GM19238 (cell line): ENCODE data around the gene OR10C1.
"Not testable (repeated sequence)": the region's sequence is repeated elsewhere in the genome, so short reads cannot be mapped to it uniquely, and the experiment has no call there.

Experiments used
- DNase-seq: peaks from one replicate; pipeline ENCODE4 v3.0.0; 2011; ENCODE audit warnings: low spot score; ENCODE audit not compliant: insufficient read length

The OR10C1 gene, protein sequence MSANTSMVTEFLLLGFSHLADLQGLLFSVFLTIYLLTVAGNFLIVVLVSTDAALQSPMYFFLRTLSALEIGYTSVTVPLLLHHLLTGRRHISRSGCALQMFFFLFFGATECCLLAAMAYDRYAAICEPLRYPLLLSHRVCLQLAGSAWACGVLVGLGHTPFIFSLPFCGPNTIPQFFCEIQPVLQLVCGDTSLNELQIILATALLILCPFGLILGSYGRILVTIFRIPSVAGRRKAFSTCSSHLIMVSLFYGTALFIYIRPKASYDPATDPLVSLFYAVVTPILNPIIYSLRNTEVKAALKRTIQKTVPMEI

DNA sequence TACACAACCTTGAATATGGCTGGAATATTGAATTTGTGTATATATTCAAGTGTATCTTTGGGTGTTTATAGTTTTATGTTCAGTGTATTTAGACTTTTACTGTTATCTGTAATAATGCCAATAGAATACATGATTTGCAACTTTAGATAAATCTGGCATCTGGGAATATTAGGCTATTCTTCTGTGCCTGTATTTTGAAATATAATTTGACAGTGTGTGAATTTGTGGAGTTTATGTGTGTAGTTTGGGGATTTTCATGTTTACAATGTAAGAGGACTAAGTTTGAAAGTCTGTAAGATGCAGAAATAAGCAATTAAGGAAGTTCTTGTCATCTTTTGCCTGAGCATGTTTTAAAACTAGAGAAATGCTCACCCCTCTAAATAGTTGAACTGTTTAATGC, at the start of gene OR10C1:
TSS of gene OR10C1 (plus strand) at position 301 of the 400 bp plus-strand sequence. CDS start 710 bp downstream, outside the sequence.
- DNase-seq: no peak

DNA sequence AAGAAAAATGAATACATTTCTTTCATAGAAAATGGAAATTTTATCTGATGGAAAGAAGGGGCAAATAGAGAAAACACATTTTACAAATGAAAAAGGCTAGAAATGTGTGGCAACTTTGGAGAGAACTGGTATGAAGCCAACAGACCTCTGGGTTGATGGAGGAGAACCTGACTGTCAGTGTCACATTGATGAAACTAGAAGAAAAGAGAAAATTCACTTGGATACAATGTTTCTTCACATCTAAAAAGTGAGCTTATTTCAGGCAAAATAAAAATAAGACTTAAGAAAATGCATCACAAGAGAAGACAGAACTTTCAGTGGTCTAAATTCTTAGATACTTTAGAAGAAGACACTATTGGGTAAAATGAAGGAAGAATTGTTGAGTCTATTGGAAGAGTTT, 43.8 kb upstream of the OR10C1 start, which contains the start of gene OR12D2:
TSS of gene OR12D2 (plus strand) at position 301 of the 400 bp plus-strand sequence. CDS start 1,069 bp downstream, outside the sequence.
- no peak for DNase-seq

DNA sequence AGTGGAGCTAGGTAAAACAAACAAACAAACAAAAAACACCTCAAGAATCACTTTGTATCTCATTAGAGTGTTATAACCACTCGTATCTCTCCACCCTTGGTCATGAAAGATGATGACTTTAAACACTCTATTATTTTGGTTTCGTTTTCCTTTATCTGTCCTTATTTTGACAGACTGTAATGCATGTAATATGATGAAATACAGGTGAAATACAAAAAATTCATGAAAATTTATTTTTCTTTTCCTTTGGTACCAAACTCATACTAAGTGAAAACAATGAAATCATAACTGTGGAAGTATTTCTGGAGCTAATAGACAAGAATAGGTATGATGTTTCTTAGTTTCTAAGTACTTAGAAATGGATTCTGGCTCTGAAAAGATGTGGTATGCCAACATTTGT, 39.6 kb upstream of the OR10C1 start:
- DNase-seq: no peak

DNA sequence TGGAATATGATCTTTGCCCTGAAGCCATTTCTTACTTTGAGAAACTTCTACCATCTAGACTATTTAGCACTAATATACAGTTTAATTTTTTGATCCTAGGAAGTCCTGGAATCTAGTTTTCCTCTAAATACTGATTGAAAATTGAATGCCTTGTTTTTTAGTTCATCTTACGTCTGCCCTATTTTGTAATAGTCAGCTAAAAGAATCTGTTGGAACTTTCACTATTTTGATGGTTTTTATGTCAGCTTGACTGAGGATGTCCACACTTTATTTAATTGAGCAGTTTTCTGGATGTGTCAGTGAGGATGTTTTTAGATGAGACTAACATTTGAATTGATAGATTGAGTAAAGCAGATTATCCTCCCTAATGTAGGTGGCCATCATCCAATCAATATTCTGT, 35.3 kb upstream of the OR10C1 start:
- no peak for DNase-seq

DNA sequence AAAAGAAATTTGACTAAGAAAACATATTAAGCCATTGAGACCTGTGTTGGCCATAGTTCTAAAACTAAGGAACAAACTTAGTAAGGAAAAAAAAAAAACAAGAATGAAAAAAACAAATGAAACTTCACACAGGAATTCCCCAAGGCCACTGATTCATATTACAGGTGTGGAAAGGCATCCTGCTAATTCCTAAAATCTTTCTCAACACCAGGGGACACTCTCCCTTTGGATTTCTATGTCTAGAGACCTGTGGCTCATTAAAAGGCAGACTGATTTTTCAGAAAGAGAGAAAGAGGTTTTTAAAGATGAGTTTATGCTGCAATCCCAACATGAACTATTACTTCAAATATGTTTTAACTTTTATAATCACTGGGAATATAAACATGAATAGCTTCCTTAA, 24.5 kb upstream of the OR10C1 start, which contains the start of gene OR12D1:
TSS of gene OR12D1 (plus strand) at position 341 of the 400 bp plus-strand sequence.
- DNase-seq: no peak

DNA sequence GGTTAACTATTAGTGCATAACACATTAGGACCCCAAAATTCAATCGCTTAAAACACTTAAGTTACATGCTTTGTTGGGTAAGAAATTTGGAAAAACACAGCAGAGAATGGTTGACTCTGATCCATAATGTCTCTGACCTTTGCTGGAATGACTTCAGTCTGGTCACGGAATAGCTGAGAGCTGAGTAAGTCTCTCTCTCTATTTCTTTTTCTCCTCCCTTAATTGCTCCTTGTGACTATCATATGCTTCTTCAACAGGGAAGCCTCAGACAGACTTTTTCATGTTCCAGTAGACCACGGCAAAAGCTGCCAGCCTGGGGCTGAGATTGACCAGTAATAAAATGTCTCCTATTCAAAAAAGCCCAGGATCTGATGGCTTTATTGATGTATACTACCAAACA, 19.6 kb upstream of the OR10C1 start:
- no peak for DNase-seq

DNA sequence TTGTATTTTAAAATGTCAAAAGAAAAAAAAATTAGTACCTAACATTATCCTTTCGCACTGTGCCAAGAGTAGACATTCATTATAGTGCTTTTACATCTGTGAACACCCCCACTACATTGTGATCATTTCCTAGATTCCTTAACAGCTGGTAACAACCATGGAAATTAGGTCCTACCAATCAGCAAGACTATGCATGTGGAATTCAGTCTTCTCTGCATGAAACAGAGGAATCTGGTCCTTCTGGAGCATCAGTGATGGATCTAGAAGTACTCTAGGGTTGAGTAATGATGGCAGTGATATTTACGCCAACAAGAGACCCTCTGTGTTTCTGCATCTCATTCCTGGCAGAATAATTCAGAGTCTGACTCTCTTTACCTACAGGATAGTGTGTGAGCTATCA, 14.9 kb upstream of the OR10C1 start:
- DNase-seq: no peak

DNA sequence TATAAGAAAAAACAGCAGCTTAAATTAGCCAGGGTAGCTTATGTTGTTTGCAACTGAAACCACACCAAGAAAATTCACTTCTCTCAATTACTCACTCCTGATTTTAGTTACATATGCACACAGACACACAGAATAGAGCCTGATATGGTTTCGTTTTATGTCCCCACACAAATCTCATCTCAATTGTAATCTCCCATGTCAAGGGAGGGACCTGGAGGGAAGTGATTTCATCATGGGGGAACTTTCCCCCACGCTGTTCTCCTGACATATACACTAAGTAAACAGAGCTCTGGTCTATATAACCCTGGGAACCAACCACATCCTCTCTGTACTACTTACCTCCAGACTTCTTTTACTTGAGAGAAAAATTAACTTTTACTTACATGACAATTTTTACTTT, 14.5 kb upstream of the OR10C1 start:
- no peak for DNase-seq

DNA sequence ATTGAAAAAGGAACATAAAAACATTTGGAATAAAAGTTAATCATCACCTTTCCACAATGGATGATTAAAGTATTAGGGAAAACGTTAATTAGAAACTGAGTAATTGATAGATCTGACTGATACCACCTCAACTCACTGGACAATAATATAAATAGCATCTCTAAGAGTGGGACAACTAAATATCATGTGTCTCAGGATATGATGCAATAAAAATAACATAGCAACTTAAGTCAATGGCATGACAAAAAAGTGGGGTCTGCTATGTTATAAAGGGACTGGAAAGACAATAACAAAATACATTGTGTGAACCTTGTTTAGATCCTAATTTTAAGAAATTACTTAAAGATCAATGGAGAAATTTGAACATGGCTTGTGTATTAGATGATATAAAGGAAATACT, 14.0 kb upstream of the OR10C1 start:
- DNase-seq: no peak

DNA sequence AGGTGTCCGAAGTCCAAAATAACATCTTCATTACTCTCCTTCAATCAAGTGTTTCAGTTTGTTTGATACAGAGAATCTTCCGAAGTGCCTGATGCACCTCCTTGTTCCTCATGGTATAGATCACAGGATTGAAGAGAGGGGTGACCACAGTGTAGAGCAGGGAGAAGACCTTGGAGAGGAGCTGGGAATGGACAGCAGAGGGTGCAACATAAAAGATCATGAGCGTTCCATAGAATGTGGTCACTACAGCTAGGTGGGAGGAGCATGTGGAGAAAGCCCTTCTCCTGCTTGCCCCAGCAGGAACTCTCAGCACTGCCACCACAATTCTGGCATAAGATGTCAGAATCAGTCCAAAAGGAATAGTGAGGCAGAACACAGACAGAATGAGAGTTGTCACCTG, 12.5 kb upstream of the OR10C1 start:
- DNase-seq: no peak

DNA sequence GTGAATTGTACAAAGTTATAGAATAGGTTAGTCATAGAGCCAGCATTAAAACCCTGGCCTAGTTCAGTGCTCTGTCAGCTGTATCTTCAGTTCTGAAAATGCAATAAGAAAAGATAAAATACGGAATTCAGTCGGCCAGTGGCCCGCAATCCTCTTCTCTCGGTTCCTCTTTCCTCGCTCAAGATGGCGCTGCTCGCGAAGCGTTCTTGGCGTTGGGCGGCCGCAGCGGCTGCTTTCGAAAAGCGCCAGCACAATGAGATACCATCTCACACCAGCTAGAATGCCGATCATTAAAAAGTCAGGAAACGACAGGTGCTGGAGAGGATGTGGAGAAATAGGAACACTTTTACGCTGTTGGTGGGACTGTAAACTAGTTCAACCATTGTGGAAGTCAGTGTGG, 2.4 kb upstream of the OR10C1 start:
- DNase-seq: not testable (repeated sequence)

DNA sequence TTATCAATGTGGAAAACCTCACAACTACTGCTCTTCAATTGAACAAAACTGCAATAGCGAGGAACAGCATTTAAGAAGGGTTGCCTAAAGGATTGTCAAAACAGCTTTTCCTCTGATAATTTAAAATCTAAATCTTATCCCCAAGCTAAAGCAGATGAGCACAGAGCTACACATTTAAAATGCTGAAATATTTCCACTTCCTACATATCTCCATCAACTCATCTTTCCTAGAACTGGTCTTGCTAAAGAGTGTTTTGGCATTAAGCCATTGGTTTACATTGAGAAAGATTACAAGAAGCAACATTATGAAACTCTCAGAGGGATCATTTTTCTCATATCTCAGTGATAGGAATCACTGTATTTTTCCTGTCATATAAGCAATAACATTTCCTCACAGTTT, 3.6 kb downstream of the OR10C1 start:
- no peak for DNase-seq

DNA sequence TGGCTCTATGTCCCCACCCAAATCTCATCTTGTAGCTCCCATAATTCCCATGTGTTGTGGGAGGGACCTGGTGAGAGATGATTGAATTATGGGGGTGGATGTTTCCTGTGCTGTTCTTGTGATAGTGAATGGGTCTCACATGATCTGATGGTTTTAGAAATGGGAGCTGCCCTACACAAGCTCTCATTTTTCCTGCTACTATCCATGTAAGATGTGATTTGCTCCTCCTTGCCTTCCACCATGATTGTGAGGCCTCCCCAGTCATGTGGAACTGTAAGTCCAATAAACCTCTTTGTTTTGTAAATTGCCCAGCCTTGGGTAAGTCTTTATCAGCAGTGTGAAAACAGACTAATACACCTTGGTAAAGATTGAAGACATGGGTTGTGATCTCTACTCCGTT, 4.9 kb downstream of the OR10C1 start:
- DNase-seq: not testable (repeated sequence)

DNA sequence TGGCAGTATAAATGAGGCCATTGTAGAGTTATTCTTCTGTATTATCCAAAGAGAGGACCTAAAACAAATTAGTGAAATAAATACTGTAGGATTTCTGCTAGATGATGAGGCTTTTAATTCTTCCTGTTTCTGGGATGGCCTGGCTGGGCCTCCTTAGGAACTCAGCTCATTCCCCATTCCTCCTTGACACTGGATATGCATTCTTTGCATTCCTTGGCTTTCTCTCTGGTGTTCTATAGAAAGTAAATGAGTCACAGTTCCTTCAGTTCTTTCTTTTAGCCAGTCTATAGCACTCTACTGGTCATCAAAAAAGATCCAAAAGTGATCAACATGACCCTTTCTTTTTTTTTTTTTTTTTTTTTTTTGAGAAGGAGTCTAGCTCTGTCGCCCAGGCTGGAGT, 8.6 kb downstream of the OR10C1 start:
- DNase-seq: no peak

DNA sequence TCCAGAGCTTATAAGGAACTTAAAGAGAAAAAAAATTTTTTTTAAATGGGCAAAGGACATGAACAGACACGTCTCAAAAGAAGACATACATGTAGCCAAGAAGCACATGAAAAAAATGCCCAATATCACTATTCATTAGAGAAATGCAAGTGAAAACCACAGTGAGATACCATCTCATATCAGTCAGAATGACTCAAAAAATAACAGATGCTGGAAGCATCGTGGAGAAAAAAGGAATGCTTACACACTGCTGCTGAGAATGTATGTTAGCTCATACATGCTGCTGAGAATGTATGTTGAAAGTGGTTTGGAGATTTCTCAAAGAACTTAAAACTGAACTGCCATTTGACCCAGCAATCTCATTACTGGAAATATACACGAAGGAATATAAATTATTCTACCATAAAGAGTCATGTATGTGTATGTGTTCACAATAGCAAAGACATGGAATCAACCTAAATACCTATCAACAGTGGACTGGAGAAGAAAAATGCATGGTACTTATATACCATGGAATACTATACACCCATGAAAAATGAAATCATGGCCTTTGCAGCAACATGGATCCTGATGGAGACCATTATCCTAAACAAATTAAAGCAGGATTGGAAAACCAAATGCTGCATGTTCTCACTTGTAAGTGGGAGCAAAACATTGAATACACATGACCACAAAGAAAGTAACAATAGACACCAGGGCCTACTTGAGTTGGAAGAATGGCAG, 12.5 kb downstream of the OR10C1 start:
- no peak for DNase-seq

DNA sequence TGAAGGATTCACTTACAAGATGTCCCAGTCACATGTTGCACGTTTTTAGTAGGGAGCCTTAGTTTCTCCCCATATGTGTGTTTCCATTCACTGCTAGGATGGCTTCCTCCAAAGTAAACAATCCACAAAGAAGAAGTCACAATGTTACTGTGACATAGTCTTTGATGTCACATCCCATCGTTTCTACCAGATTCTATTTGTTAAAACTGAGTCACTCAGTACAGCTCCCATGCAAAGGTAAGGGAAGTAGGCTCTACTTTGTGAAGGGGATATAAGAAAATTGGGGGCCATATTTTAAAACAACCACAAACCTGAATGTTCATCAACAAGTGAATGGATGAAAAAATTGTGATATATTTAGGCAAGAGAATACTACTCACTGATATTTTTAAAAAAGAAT, 17.9 kb downstream of the OR10C1 start, which contains the start of the genes OR11A1 and OR2H1:
TSS of gene OR11A1 (minus strand) at position 101 of the 400 bp plus-strand sequence. CDS start 29,430 bp downstream, outside the sequence.
TSS of gene OR2H1 (plus strand) at position 185 of the 400 bp plus-strand sequence. CDS start 4,615 bp downstream, outside the sequence.
- DNase-seq: no peak

DNA sequence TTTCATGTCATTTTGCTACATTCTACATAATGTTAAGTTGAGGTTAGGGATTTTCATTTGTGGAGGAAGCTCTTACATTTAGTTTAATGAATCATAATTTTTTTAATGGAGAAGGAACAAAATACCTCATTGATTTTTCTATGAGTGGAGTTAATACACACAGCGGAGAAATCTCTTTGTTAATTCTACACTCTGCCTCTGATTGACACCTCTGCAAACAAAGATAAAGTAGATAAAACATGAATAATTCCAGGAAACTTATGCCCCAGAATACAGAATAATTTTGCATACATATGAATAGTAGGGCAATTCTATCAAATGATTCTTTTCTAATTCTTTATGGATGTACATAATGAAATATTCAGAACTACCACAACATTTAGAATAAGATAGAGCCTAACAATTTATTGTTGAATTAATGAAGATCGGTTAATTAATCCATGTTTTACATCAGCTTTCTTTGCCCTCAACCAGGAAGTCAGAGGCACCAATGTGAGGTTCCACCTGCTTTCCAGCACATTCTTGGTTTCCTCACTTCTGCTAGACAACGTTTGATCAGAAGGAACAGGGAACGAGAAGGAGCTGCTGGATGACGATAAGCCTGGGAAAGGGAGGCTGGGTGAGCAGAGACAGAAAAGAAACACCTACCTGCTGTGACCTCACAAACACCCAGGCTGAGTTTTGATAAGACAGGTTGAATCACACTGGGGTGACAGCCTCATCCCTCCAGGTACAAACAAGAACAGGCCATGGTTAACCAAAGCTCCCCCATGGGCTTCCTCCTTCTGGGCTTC, 22.1 kb downstream of the OR10C1 start:
- DNase-seq: no peak

DNA sequence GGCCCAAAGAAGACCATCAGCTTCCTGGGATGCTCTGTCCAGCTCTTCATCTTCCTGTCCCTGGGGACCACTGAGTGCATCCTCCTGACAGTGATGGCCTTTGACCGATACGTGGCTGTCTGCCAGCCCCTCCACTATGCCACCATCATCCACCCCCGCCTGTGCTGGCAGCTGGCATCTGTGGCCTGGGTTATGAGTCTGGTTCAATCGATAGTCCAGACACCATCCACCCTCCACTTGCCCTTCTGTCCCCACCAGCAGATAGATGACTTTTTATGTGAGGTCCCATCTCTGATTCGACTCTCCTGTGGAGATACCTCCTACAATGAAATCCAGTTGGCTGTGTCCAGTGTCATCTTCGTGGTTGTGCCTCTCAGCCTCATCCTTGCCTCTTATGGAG, 22.9 kb downstream of the OR10C1 start:
- DNase-seq: no peak

DNA sequence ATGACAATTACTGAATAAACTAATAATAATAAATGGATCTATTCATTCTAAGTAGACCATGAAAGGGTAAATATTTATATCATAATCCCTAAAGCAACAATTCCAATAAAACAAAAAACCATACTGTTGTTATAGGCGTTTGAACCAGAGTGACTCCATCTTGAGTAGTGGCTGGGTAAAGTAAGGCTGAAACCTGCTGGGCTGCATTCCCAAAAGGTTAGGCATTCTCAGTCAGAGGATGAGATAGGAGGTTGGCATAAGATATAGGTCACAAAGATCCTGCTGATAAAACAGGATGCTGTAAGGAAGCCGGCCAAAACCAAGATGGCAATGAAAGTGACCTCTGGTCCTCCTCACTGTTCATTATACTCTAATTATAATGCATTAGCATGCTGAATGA, 26.2 kb downstream of the OR10C1 start:
- no peak for DNase-seq

DNA sequence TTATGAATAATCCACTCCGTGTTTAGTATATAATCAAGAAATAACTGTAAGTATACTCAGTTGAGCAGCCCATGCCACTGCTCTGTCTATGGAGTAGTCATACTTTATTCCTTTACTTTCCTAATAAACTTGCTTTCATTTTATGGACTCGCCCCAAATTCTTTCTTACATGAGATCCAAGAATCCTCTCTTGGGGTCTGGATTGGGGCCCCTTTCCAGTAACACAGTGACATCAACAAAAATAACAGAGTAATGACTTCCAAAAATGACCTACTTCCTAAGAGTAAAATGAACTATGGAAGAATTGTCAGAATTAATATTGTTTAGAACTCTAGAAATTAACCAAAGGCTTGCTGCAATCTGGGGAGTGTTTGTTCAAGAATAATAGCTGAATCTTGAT, 26.7 kb downstream of the OR10C1 start:
- DNase-seq: no peak

DNA sequence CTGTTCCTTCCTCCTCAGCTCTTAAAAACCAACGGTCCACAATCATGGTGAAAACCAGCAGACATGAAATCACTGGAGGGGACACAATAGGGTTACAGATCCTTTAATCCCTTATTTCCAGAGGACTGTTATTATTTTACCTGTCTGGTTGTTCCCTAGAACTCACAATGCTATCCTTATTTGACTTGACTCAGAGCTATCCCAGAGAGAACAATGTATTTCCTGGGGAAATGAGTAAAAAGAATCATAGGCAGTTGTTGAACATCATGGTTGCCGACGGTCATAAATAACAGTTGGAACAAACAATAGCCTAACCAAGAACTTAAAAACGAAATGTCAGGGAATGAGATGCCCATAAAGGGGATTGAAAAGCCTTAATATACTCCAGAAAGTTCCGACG, 27.1 kb downstream of the OR10C1 start:
- no peak for DNase-seq

DNA sequence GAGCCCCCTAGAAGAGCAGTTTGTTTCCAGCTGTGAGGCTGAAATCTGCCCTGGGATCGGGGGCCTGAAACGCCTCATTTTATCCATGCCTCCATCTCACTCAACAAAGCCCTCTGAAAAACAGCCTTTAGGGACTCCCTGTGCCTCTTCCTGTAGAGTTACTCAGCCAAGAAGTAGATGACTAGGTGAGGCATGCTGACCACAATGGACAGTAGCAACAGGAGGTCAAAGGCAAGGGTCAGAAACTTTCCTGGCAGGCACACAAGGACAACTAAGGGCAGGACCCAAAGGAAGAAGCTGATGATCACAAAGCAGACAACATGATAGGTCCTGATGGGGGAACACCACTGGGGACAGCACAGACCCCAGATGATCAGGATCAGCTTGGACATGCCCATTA, 35.9 kb downstream of the OR10C1 start:
- no peak for DNase-seq
